ENCODE results near the gene SEC62.

DNA sequence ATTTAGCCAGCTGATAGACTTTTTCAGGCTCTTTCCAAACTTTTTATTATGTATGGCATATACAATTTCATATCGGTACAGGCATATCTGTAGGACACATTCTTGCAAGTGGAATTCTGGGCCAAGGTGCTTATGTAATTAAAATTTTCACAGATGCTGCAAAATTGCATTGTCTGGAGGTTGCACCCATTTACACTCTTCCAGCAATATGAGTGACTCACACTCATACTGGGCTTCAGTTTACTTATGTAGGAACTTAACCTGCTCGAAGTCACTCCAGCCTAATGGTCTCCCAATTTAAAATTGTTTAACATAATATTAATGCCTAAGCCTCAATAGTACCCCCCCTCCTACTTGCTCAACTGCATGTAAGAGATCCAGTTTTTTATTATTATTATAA is 11.2 kb upstream of the SEC62 start:
- TF ChIP-seq, protein P1, sequence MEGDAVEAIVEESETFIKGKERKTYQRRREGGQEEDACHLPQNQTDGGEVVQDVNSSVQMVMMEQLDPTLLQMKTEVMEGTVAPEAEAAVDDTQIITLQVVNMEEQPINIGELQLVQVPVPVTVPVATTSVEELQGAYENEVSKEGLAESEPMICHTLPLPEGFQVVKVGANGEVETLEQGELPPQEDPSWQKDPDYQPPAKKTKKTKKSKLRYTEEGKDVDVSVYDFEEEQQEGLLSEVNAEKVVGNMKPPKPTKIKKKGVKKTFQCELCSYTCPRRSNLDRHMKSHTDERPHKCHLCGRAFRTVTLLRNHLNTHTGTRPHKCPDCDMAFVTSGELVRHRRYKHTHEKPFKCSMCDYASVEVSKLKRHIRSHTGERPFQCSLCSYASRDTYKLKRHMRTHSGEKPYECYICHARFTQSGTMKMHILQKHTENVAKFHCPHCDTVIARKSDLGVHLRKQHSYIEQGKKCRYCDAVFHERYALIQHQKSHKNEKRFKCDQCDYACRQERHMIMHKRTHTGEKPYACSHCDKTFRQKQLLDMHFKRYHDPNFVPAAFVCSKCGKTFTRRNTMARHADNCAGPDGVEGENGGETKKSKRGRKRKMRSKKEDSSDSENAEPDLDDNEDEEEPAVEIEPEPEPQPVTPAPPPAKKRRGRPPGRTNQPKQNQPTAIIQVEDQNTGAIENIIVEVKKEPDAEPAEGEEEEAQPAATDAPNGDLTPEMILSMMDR (IDR thresholded peaks at IDR 0.05): no peak
- TF ChIP-seq POLR2AphosphoS5 (IDR thresholded peaks at IDR 0.05): no peak
- no peak for TF ChIP-seq POLR2A (IDR thresholded peaks at IDR 0.05)

All from suprapubic skin (tissue), 4 donors.